T-helper 2 cell treated with Interferon-gamma antibody and Interleukin-4, amounts not matched to agents 100 ng/mL and 5 ng/mL, for 36 hours (primary cell): ENCODE measurements around the gene CCDC33. TPM values are rescaled to one million over a fixed set of nuclear protein-coding genes. Genes with fewer than 3 reads are reported as not detected.

Experiments used
- intact Hi-C: fragments of 100-400 bp; cut with micrococcal nuclease; formaldehyde crosslinking; loops from one replicate; pipeline ENCODE4 v1.15.1; 2023
- total RNA-seq: library from RNA; stranded (reverse); gene quantifications from 2 replicates; pipeline ENCODE4 v1.2.3, GENCODE V29; 2022

CCDC33 gene
- total RNA-seq, 1 donor from 2014 or later = not detected

- intact Hi-C loops = no loop called here
Measured at GRCh38 chr15:74281147-74282133, 45.3 kb downstream of the CCDC33 start.

- intact Hi-C loops = no loop called here
Measured at GRCh38 chr15:74283368-74283767, 47.2 kb downstream of the CCDC33 start.

- intact Hi-C loops = no loop called here
Measured at GRCh38 chr15:74289671-74290070, 53.5 kb downstream of the CCDC33 start.

- intact Hi-C loops = loop anchor here (1.0 kb wide), 1 partner anchor 25 kb away; no protein-coding TSS in a partner anchor
Measured at GRCh38 chr15:74290645-74291044, 54.5 kb downstream of the CCDC33 start.

GRCh38 chr15:74291101-74292071, 55.3 kb downstream of the CCDC33 start:
- intact Hi-C loops = loop anchor here (1.0 kb wide), 1 partner anchor 26 kb away; no protein-coding TSS in a partner anchor

- intact Hi-C loops = no loop called here
Measured at GRCh38 chr15:74293021-74293810, 57.1 kb downstream of the CCDC33 start.

GRCh38 chr15:74294010-74294409, 57.9 kb downstream of the CCDC33 start:
- intact Hi-C loops = no loop called here

- intact Hi-C loops = no loop called here
Measured at GRCh38 chr15:74295800-74296199, 59.7 kb downstream of the CCDC33 start.

- intact Hi-C loops = no loop called here
Measured at GRCh38 chr15:74297887-74298286, 61.8 kb downstream of the CCDC33 start.

- intact Hi-C loops = loop anchor here (5.0 kb wide), 1 partner anchor 173 kb away; no protein-coding TSS in a partner anchor
Measured at GRCh38 chr15:74300057-74300795, 64.1 kb downstream of the CCDC33 start.

- intact Hi-C loops = loop anchor here (5.0 kb wide), 1 partner anchor 174 kb away; no protein-coding TSS in a partner anchor
Measured at GRCh38 chr15:74301583-74302361, 65.6 kb downstream of the CCDC33 start.

- intact Hi-C loops = loop anchor here (5.0 kb wide), 1 partner anchor 176 kb away; no protein-coding TSS in a partner anchor
Measured at GRCh38 chr15:74302821-74303359, 66.8 kb downstream of the CCDC33 start.

- intact Hi-C loops = loop anchor here (5.0 kb wide), 1 partner anchor 177 kb away; no protein-coding TSS in a partner anchor
Measured at GRCh38 chr15:74303741-74304309, 67.7 kb downstream of the CCDC33 start.

GRCh38 chr15:74304431-74304830, 68.3 kb downstream of the CCDC33 start:
- intact Hi-C loops = loop anchor here (5.0 kb wide), 1 partner anchor 177 kb away; no protein-coding TSS in a partner anchor

- intact Hi-C loops = no loop called here
Measured at GRCh38 chr15:74305687-74306086, 69.6 kb downstream of the CCDC33 start.

- intact Hi-C loops = no loop called here
Measured at GRCh38 chr15:74306781-74307217, 70.7 kb downstream of the CCDC33 start.

GRCh38 chr15:74307827-74308811, 72.0 kb downstream of the CCDC33 start:
- intact Hi-C loops = no loop called here
